ENCODE data around the gene LMBRD1. TPM values are rescaled to one million over a fixed set of nuclear protein-coding genes. Genes with fewer than 3 reads are reported as not detected.

LMBRD1 gene
- total and polyA plus RNA-seq, 2 of the 13 experiments (the other 11 are each of a cell fraction or from before 2014, with no cell fraction given), result 18.9 to 21.5 TPM

GRCh38 chr6:69632932-69633331 lies 163.9 kb downstream of the LMBRD1 start:
- no peak for ATAC-seq
- no peak overlapping the region for H3K27ac ChIP-seq (ENCODE audit: extremely low read length, insufficient read depth, low read length)
- no peaks in the 10 kb centered on the region for H3K9me3 ChIP-seq (ENCODE audit: low read length)
- FAIRE-seq, result no peak
- no peaks in the 10 kb centered on the region for H4K20me1 ChIP-seq (ENCODE audit: insufficient read depth, low read length)
- no peak overlapping the region for H3K9ac ChIP-seq (ENCODE audit: insufficient read depth, low read depth, low read length)
- H3K4me3 ChIP-seq (replicated peaks in 1 of 3; ENCODE audit: insufficient read depth in 1 of 3, low read depth in 2 of 3, low read length in 3 of 3), result no peak overlapping the region
- DNase-seq (ENCODE audit: low spot score), result no peak
- 0% methylated on average over 2 of the region's 2 CpGs for WGBS (ENCODE audit: low lambda C conversion rate)
- no peak overlapping the region for H2AFZ ChIP-seq (ENCODE audit: low read length)
- H3K4me1 ChIP-seq (ENCODE audit: insufficient read depth, low read length), result no peaks in the 10 kb centered on the region
- no TSS peak for BruUV-seq (replicated peaks)
- H3K4me2 ChIP-seq (ENCODE audit: low read depth, low read length), result no peak overlapping the region
- H3K27me3 ChIP-seq (ENCODE audit: control insufficient read depth in 1 of 2, insufficient read depth in 2 of 2, low read length in 2 of 2), result no peaks in the 10 kb centered on the region
- in situ Hi-C loops (cut with HindIII; ENCODE audit: extremely low pct_ligation_motif_present, low pct_unique_long_range_greater_than_20kb) (no loop called here), intact Hi-C loops (cut with micrococcal nuclease; ENCODE audit: unreplicated experiment) (no loop called here)
- TF ChIP-seq ZBTB7B (CRISPR knock-in tag; IDR thresholded peaks at IDR 0.05) (no peak), CBX2 (IDR thresholded peaks at IDR 0.05; ENCODE audit: low read depth, low read length) (no peak), CBX2 (CRISPR knock-in tag; IDR thresholded peaks at IDR 0.05; ENCODE audit: low read depth) (no peak), MAFK (conservative IDR thresholded peaks at IDR 0.05 in 1 of 2, IDR thresholded peaks at IDR 0.05 in 1 of 2; ENCODE audit: low read length in 2 of 2) (peak; percentile 49 to 76), MAFF (IDR thresholded peaks at IDR 0.05; ENCODE audit: low read depth, low read length) (peak; percentile 56; the same call in 1 of the 2 replicates)
- TF ChIP-seq, protein P1, sequence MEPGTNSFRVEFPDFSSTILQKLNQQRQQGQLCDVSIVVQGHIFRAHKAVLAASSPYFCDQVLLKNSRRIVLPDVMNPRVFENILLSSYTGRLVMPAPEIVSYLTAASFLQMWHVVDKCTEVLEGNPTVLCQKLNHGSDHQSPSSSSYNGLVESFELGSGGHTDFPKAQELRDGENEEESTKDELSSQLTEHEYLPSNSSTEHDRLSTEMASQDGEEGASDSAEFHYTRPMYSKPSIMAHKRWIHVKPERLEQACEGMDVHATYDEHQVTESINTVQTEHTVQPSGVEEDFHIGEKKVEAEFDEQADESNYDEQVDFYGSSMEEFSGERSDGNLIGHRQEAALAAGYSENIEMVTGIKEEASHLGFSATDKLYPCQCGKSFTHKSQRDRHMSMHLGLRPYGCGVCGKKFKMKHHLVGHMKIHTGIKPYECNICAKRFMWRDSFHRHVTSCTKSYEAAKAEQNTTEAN (CRISPR knock-in tag; conservative IDR thresholded peaks at IDR 0.05), result no peak
- no peaks in the 10 kb centered on the region for H3K79me2 ChIP-seq (ENCODE audit: insufficient read depth, low read length)
- ChIA-PET CTCF (ENCODE audit: low intra/inter-chr PET ratio, low total read pairs) (no interaction called here), POLR2A (no interaction called here)
- H3K36me3 ChIP-seq (replicated peaks in 1 of 2; ENCODE audit: control insufficient read depth in 1 of 2, insufficient read depth in 2 of 2, low read length in 2 of 2), result no peaks in the 10 kb centered on the region

DNA sequence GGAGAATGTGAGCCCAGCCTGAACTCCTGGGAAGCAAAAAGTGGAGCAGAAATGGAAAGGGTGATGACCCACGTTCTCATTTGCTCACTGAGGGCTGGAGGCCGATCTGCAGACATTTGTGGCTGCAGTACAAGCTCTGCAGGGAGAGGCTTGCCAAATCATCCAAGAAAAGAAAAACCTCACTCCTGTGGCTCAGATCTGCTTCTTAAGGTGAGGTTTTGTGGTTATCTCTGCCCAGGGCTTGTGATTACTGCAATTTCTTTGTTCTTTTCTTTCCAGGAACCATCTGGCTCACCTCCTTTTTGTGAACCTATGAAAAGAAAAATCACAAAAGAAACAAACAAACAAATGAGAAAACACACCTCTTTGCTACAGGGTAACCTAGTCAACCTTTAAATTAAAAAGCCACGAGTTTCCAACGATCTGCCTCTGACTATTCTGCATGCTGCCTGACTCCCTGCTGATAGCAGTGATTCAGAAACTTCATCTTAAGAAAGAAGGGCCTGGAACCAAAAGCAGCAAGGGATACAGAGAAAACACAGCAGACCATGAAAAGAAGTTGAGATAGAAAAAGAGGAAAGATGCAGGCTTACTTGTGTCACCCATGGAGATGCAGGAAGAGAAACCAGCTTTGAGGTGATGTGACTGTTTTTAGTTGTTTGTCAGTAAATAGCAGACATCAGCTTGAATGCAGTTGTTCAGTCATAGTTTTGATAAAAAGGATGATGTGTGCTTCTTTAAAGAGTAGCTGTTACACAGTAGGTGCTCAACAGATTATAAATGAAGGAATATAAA lies 165.1 kb downstream of the LMBRD1 start:
- Histone ChIP-seq H3K27ac (ENCODE audit: extremely low read length, insufficient read depth, low read length) (no peak overlapping the region), H3K27me3 (ENCODE audit: control insufficient read depth in 1 of 2, insufficient read depth in 2 of 2, low read length in 2 of 2) (no peaks in the 10 kb centered on the region), H4K20me1 (ENCODE audit: insufficient read depth, low read length) (no peaks in the 10 kb centered on the region), H3K9ac (ENCODE audit: insufficient read depth, low read depth, low read length) (no peak overlapping the region), H3K9me3 (ENCODE audit: low read length) (no peaks in the 10 kb centered on the region), H3K4me3 (replicated peaks in 1 of 3; ENCODE audit: insufficient read depth in 1 of 3, low read depth in 2 of 3, low read length in 3 of 3) (no peak overlapping the region), H3K36me3 (replicated peaks in 1 of 2; ENCODE audit: control insufficient read depth in 1 of 2, insufficient read depth in 2 of 2, low read length in 2 of 2) (no peaks in the 10 kb centered on the region), H3K79me2 (ENCODE audit: insufficient read depth, low read length) (no peaks in the 10 kb centered on the region), H3K4me1 (ENCODE audit: insufficient read depth, low read length) (no peaks in the 10 kb centered on the region), H3K4me2 (ENCODE audit: low read depth, low read length) (no peak overlapping the region), H2AFZ (ENCODE audit: low read length) (no peak overlapping the region)
- WGBS (ENCODE audit: low lambda C conversion rate), result under 1% methylated on average over 4 of the region's 4 CpGs
- FAIRE-seq (no peak), DNase-seq (ENCODE audit: low spot score) (no peak), ATAC-seq (no peak)
- in situ Hi-C loops (cut with HindIII; ENCODE audit: extremely low pct_ligation_motif_present, low pct_unique_long_range_greater_than_20kb) (no loop called here), intact Hi-C loops (cut with micrococcal nuclease; ENCODE audit: unreplicated experiment) (no loop called here)
- BruUV-seq (replicated peaks), result no TSS peak
- CTCF ChIA-PET (ENCODE audit: low intra/inter-chr PET ratio, low total read pairs), result no interaction called here
- TF ChIP-seq KAT2B (IDR thresholded peaks at IDR 0.05; ENCODE audit: borderline replicate concordance, low read depth, low read length), result no peak
- no peak for TF ChIP-seq ZNF567 (CRISPR knock-in tag; IDR thresholded peaks at IDR 0.05; ENCODE audit: borderline replicate concordance)
- TF ChIP-seq ZNF572 (CRISPR knock-in tag; IDR thresholded peaks at IDR 0.05), result no peak
- TF ChIP-seq KLF11 (CRISPR knock-in tag; IDR thresholded peaks at IDR 0.05), result no peak
- no peak for TF ChIP-seq KDM1A (CRISPR knock-in tag; IDR thresholded peaks at IDR 0.05)
- POLR2A ChIA-PET, result no interaction called here

All from HepG2 (cell line).